GM10266 (cell line): ENCODE data around the gene PRSS50.

Experiments used
- DNase-seq: peaks from one replicate; pipeline ENCODE4 v3.0.0; 2012; ENCODE audit errors: extremely low spot score
- CTCF ChIP-seq: IDR thresholded peaks from 2 replicates; pipeline ENCODE4 v1.5.1; 2012; ENCODE audit warnings: mild to moderate bottlenecking, low read depth; ENCODE audit not compliant: control insufficient read depth, insufficient read depth; ENCODE audit errors: missing control alignments

The PRSS50 gene

GRCh38 chr3:46724424-46724823 lies 6.8 kb upstream of the PRSS50 start:
- no peak for TF ChIP-seq CTCF
- DNase-seq: no peak

GRCh38 chr3:46722443-46722842 lies 4.8 kb upstream of the PRSS50 start:
- no peak for DNase-seq
- TF ChIP-seq CTCF: no peak

GRCh38 chr3:46721009-46721408 lies 3.3 kb upstream of the PRSS50 start:
- TF ChIP-seq CTCF: no peak

GRCh38 chr3:46719735-46720271 lies 2.1 kb upstream of the PRSS50 start:
- peak; percentile 7 for DNase-seq
- no peak for TF ChIP-seq CTCF

More at GRCh38 chr3:46721009-46721408, 3.3 kb upstream of the PRSS50 start:
- DNase-seq: no peak

DNA sequence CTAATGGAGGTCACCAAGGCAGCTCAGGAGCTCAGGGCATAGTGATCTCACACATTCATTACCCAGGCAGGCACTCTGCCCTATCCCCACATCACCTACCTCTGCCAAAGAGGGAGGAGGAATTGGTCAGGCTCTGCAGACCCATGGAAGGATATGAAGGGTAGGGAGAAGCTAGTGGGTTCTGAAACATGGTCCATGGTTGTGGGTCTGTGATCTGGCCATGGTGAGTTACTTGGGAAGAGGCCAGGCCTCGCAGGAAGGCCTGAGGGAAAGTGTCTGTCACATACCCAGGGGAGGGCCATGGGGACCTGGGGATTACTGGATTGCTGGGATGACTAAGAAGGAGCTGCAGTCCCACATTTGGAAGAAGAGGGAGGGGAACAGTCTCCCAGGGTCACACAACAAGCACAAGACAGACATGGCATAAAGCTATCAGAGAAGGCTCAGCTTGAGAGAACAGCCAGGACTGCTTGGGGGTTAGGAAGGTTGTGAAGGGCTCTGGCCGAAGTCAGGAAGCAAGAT lies 1.4 kb upstream of the PRSS50 start:
- DNase-seq: no peak
- TF ChIP-seq CTCF: no peak

GRCh38 chr3:46716461-46717441 lies 918 bp downstream of the PRSS50 start:
- no peak for DNase-seq
- TF ChIP-seq CTCF: no peak

DNA sequence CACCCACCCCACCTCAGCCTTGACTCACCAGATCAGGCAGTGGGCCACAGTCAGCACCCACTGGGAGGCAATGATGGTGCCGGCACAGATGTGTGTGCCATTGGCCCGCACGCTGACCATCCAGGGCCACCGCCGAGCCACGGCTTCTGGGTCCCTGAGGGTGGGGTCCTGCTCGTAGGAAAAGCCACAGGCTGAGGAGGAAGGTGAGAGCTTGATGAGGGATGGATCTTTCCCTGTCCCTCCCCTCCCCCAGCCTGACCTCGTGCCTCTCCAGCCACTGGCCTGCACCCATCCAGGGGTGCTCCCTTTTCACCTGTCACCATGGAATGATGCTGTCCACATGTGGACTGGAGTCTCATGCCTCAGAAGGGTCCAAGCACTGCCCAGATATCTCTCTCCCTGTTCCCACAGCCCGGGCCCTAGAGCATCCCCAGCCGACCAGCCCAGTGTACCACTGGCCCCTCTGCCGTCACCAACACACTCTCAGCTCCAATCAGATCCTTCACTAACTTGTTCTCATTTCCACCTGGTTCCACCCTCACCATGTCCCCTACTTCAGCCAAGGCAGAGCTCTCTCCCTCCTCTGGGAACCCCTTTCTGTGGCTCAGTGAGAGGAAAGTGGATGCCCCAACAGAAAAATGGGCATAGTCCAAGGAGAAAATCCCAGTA lies 2.0 kb downstream of the PRSS50 start:
- no peak for TF ChIP-seq CTCF
- peak; percentile 11 for DNase-seq
